Astrocyte (in vitro differentiated cells and primary cell): ENCODE data around the gene PCDHGB3.
"Not testable (repeated sequence)": the region's sequence is repeated elsewhere in the genome, so short reads cannot be mapped to it uniquely, and the experiment has no call there.

Experiments used
- CTCF ChIP-seq: IDR thresholded peaks from 2 replicates; pipeline ENCODE4 v1.5.1; 2011; ENCODE audit warnings: low read depth, mild to moderate bottlenecking, inconsistent platforms, low read length, moderate library complexity; ENCODE audit not compliant: insufficient read depth
- EZH2 ChIP-seq: IDR thresholded peaks from 2 replicates; pipeline ENCODE4 v1.6.1; 2012; ENCODE audit warnings: mild to moderate bottlenecking, low read length, inconsistent platforms; ENCODE audit not compliant: insufficient read depth

- TF ChIP-seq CTCF, EZH2: not testable (repeated sequence)
These were observed 24.0 kb upstream of the PCDHGB3 start for GRCh38 chr5:141346017-141346416.
